HG03378 (cell line): ENCODE measurements around the gene LATS2.

Source experiments
- ATAC-seq: cut with Tn5 transposase; IDR thresholded peaks from one replicate; pipeline ENCODE4 v1.9.1; 2021; ENCODE audit warnings: mild to moderate bottlenecking, moderate library complexity; ENCODE audit not compliant: unreplicated experiment

Gene LATS2

DNA sequence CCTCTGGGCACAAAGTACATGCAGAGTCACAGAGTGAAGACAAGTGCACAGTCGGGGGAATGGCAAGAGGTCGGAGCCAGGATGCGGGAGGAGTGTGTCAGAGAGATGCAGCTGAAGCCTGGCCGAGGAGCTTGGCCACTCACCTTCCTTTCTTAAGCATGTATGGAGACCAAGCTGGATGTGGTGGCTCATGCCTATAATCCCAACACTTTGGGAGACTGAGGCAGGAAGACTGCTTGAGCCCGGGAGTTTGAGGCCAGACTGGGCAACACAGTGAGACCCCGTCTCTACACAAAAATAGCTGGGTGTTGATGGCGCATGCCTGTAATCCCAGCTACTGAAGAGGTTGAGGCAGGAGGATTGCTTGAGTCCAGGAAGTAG, 67.0 kb downstream of the LATS2 start:
- ATAC-seq, result no peak

DNA sequence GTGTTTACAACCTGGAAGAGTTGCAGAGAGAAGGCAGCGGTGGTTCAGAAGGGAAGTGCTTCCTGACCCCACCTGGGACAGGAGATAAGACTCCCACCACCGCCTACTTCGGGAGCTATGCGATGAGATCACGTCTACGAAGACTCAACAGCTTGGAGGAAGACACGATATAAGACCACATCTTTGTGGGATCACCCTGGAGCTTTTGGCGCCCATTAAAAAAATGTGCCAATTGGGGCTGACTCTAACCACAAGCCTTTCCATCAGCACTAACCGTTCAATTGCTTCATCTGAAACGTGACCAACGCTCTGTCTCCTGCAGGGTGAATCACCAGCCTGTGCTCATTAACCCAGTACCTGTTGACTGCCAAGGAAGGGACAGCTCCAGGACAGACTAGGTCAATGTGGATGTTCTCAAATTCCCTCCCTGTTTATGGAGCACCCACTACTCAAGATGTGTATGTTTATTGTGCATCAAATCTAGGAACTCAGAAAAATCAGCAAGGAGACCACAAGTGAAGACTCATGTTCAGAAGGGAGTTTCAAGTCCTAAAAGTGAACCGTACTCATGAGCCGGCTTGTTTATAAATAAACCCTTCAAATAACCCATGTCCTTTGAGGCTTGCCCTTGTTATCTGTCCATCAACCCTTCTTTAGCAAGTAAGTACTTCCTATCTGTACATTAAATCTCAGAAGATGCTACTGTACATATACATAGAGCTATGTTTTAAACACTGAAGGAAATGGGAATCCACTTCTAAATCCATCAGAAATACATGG, 67.5 kb downstream of the LATS2 start:
- no peak for ATAC-seq

DNA sequence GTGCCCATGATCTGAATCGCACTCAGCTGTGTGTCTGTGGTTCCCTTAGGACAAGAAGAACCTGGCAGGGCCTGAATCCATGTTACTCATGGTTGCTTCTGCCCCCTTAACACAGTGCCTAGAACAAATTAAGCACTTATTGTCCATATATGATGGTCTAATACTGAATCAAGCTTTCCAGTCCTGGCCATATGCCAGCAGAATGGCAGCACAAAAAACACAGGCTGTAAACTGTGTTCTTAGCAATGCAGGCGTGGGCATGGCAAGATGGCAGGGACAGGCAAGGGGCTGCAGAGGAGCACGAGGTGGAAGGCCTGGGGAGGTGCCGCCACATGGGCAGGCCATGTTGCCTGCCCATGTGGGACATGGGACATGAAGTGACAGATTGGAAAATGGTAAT, 68.2 kb downstream of the LATS2 start:
- ATAC-seq, result no peak

DNA sequence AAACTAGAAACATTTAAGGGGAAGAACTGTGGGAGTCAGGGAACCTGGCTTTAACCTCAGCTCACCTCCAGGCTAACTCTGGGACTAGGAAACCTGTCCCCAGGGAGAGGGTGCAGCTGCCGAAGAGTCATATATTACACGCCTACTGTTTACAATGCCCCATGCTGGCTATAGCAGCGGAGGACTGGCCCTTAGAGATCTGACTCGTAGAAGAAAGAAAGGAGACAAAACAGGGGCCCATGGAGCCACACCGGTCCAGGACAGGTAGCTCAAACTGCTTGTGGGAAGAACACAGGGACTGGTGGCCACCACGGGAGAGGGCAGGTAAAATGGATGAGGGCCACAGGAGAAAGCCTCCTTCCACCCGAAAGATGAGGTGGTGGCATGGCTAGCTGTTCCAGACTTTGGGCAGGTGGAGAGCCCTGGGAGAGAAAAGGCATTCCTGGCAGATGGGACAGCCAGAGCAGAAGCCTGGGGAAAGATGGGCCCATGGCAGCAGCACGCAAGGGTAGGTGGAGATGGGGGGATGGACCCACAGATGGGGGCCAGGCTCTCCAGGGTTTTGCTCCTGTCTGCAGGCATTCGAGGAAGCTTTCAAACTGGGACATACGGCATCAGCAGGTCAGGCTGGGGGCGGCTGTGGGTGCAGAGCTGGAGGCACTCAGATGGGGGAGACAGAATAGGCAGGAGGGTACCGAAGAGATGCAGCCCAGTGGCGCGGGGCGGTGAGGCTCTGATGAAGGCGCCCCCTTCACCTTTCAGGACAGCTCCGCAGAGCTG, 69.5 kb downstream of the LATS2 start:
- ATAC-seq, result no peak

DNA sequence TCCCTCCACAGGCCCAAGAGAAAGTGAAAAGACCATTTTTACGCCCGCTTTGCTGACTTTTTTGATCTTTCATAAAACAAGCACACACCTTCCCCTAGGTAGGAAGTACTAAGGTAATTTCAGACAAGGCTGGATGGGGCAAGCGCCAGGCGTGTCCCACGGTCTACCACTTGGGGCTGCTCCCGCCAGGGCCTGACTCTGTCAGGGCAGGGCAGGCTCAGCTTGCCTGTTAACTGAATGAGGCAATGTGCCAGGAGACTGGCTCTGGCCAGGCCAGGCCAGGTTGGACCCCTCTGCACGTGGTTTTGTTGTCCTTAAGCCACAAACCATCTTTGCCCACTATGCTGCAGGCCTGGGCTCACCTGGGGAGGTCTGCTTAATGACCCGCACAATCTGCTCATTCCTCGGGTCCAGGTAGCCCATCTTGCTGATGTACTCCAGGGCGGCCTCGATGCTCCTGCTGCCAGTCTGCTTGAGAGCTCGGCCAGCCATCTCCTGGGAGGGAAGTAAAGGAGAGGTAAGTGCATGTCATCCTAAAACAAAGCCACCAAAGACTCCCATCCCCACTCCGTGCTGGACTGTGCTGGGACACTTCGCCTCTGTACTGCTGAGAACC, 70.4 kb downstream of the LATS2 start:
- no peak for ATAC-seq

DNA sequence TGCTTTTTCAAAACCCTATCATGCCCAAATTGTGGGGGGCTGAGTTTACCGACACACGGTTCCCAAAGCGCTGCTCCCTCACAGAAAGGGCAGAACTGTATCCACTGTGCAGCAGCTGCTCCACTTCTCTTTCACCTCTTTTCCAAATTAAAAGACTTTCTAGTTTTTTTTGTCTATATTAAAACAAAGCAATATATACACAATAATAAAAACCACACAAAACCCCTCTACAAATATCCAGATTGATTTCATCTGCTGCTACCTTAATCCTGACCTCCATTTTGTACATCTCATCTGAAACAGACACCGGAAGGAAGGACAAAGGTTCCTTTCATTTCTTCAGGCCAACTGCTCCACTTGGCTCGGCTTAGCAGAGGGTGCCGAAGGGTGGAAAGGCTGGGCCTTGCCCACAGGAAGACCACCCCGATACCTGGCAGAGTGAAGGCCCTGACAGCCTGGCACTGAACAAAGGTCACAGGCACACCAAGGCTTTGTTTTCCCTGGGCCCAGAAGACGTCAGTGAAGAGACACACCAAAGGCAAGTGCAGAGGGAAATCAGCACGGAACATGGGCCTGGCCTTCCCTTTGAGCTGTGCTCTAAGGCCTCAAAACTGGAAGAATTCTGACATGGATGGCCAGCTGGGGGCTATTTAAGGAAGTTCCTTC, 71.6 kb downstream of the LATS2 start:
- no peak for ATAC-seq

DNA sequence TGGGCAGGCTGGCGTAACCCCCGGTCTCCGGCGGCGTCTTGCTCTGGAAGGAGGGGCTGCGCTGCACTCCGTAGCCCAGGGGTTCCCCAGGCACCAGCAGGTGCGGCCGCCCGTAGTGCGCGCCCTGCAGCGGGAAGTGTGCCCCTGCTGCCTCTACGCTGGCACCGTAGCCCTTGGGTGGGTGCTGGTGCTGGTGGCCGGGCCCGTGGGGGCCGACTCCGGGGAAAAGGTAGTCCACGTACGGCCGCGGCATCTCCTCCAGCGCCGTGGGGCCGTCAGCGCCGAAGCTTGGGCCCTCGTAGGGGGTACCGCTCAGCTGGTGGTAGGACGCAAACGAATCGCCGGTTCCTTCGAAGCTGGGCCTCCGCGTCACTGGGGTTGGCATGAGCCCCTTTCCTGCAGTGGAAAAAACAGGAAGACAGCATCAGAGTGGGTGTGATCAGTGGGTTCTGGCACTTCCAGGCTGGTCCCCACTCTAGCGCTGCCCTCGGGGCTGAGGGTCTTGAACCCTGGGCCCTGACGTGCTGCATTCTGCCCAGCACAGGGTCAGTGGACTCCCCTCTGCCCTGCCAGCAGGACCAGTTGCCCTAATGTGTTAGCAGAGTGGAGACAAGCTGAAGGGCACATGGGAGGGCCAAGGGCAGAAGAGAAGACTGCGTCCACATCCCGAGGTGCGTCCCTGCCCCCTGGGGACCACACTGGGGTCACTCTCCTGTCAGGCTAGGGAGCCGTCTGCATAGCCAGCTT, 72.3 kb downstream of the LATS2 start:
- ATAC-seq, result no peak

DNA sequence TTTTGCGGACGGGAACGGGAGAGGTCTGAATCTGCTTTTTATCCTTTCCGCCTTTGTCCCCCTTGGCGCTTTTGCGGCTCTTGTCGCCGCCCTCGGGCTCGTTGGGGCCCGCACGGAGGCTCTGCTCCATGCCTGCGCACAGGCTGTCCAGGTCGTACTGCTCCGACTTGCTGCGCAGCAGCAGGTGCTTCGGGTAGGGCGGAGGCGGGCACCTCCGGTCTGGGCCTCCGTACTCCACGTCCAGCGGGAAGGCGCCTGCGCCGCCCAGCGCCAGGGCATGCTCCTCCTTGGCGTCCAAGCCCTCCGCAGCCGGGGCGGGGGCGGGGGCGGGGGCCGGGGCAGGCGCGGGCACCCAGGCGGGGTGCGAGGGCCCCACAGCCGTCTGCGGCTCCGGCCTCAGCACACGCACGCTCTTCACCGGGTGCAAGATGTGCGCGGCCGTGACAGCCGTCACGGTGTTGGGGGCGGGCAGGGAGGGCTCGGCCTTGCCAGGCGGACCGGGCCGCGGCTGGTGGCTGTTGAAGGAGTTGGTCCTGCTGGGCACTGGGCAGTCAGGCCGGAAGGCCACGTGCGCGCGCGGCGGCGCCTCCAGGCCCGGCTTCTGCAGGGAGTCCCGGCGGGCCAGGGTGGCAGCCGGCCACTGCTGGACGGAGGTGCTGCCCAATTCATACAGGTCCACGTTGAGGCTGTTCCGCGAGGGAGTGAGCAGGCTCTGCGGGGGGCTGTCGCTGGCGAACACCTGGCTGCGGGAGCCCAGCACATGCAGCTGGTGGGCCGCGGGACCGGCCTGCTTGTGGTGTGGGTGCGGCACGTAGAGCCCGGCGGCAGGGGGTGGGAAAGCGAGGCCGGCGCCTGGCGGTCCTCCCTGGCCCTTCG, 73.1 kb downstream of the LATS2 start:
- no peak for ATAC-seq

DNA sequence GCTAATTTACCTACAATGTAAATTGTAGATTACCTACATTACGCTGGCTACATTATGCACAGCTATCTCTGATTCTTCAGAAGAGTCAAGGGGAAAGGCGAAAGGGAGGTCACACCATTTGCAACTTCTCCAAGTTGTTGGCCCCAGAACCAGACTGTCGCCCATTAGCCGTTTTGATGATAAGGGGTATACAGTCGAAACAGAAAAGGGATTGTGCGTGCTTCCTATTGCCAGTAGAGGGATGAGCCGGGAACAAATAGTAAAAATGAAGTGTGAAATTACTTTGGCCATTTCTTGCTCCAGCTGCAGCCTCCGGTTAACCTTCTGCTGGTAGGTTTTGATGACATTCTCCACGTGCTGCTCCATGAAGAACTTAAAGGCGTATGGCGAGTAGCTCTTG, 73.8 kb downstream of the LATS2 start:
- ATAC-seq, result no peak

DNA sequence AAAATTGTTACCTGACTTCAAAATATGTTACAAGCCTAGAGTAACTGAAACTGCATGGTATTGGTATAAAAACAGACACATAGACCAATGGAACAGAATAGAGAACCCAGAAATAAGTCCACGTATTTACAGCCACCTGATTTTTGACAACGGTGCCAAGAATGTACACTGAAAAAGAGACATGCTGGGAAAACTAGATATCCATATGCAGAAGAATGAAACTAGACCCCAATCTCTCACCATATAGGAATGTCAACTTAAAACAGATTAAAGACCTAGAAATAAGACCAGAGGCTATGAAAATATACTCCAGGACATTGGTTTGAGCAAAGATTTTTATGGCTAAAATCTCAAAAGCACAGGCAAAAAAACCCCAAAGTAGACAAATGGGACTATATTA, 76.5 kb downstream of the LATS2 start:
- ATAC-seq, result no peak

DNA sequence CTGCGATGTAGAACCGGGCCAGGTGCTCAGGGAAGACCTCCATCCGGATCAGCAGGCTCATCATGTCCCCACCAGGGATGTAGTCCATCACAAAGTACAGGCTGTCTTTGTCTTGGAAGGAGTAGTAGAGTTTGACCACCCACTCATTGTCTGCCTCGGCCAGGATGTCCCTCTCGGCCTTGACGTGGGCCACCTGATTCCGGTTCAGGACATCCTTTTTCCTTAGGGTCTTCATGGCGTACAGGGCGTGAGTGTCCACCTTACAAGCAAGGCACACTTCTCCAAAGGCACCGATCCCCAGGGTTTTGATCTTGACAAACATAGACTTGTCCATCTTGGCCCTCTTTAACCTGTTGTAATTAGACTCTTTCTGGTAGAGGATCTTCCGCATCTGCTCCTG, 78.0 kb downstream of the LATS2 start:
- ATAC-seq, result no peak

DNA sequence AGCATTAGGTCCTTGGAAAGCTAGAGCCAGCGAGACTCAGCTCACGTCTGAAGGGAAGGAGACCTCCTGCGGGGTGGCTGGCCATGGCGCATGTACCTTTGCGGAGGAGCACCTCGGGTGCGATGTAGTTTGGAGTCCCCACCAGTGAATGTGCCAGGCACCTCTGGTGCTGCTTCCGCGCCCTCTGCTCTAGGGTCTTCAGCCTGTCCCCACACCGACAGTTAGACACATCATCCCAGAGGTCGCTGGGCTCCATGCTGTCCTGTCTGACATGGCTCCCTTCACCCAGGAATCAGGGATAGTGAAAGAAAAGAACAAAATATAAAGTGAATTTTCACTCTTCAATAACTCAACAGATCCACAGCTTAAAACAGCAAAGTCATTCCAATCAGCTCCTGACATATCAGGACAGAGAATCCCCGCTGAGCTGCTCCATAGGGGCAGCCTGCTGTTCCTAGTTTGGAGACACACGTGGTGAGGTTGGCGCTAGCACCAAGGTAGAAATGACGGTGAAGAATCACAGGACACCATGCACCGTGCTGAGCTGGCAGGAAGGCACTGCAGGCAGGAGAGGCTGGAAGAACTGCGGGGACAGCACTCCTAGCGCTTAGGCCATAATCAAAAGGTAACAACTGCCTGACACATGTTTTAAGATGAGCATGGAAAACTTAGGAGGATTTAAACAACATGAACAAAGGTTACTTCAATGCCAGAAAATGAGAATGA, 79.9 kb downstream of the LATS2 start:
- no peak for ATAC-seq

DNA sequence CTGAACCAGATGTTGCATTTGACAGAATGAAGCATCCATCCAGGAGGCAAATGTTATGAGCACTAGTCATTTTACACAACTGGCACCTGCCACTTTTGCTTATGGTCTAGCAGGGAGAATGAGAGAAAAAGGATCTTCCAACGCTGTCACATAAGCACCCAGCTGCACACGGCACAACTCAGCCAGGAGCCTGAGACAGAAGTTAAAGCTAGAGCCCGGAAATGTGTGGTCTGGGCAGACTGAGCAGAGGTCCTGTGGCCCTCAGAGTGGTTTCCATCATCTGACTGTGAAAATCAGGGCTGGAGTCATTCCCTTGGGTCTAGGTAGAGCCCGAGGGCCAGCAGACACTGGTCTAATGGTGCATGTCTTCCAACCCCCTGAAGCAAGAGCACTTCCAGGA, 80.5 kb downstream of the LATS2 start:
- no peak for ATAC-seq

DNA sequence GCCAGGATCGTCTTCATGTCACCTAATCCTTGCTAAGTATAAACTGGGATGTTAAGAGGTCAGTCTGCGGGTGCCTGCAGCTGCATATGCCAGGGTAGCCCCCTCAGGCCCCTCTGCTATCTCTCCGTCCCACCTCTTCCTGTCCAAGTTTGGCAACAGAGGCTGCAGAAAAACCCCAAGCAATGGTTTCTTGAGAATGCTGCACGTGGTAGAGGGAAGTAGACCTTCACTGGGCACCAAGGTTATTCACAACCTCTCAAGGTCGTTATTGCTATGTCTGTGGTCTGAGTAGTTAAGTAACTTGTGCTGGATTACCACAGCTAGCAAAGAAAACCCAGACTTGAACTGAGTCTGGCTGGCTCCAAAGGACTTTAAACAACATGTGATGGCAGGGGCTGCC, 81.0 kb downstream of the LATS2 start:
- ATAC-seq, result no peak

DNA sequence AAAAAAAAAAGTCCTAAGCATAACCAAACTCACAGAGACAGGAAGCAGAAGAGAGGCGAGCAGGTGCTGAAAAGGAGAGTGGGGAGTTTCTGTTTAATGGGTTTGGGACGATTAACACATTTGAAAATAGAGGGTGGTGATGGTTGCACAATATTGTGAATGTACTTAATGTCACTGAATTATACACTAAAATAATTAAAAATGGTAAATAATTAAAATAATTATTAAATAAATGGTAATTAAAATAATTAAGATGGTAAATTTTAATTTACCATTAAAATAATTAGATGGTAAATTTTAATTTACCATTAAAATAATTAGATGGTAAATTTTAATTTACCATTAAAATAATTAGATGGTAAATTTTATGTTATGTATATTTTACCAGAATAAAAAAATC, 84.0 kb downstream of the LATS2 start:
- no peak for ATAC-seq

DNA sequence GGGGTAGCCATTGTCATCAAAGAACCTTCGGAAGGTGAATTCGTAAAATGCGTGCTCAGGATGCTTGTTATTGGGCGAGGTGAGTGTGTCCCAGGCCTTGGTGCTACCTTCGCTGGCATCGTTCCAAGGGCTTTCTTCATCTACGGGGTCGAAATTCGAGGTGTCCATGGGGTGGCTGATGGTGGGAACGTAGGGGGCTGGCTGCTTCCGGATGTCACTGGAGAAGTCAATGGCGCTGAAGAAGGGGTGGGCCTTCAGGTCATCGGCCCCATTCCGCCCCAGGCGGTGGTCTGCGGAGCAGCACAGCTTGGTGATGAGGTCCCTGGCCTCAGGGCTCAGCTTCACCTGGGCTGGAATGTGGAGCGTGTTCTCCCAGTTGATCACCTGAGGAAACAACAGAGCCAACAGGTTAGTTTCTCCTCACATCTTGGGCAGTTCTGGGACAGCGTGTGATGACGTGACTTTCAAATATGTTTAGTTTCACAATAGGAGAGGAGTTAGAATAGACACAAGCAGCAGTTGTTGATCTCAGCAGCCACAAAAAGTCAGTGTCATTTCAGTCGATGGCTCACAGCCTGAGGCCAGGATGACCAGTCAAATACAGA, 86.3 kb downstream of the LATS2 start:
- no peak for ATAC-seq

DNA sequence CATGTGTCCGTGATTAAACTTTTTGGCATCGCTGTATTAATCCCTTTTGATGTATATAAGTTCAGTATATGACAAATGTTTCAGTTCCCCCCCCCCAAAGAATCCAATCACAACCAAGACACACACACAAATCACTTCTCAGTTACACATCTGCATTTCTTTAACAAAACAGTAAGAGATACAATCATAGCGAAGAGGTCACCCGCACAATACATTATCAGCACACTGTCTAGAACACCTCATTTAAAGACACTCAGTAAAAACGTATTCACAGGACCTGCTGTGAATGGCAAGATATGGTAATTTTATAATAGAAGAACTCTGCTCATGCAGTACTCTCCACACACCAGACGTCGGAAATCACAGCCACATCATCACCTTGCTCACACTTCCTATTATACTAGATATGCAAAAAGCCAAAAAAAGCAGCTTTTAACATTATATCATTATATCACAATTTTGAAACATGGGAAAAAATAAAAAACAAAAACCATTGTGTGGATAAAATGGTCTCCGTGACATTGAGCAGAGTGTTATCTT, 87.4 kb downstream of the LATS2 start:
- ATAC-seq, result no peak

DNA sequence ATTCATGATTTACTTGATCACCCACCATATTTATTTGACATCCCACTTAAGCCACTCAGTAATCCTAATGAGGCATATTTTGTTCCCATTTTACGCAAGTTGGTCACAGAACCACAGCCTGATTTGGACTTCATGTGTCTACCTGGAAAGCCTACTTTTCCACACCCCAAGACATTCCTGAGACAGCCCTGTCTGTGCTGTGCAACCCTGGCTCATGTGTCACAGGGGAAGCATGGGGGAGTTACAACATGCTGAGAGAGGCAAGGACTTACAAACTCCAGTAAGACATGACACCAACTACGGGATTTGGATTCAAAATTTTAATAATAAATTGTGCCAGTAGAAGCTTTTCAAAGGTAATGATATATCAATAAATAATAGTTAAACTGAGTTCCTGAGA, 88.7 kb downstream of the LATS2 start:
- no peak for ATAC-seq

DNA sequence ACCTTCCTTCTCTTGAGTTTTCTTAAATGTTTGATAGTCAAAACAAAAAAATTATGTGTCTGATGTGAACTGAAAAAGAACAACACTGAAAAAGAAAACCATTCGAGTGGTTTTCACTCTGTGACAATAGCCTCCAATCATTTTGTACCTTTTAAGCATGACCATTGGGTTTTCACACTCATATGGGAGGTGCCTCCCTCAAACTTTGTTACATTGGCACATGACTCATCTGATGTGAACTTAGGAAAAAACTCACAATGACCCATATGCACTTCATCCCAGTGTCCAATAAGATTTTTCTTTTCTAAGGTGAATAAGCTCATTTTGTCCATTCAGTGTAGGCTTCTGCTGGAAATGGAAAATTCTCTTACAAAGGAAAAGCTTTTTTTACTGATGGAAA, 92.2 kb downstream of the LATS2 start:
- no peak for ATAC-seq
